HS-27A (cell line): Measurements from ENCODE around the gene EGLN3.
"Not testable (repeated sequence)": the region's sequence is repeated elsewhere in the genome, so short reads cannot be mapped to it uniquely, and the experiment has no call there.

Source experiments
- DNase-seq: peaks from one replicate; pipeline ENCODE4 v3.0.0-alpha.2; 2012; ENCODE audit warnings: low read depth, missing footprints

EGLN3 gene

DNA sequence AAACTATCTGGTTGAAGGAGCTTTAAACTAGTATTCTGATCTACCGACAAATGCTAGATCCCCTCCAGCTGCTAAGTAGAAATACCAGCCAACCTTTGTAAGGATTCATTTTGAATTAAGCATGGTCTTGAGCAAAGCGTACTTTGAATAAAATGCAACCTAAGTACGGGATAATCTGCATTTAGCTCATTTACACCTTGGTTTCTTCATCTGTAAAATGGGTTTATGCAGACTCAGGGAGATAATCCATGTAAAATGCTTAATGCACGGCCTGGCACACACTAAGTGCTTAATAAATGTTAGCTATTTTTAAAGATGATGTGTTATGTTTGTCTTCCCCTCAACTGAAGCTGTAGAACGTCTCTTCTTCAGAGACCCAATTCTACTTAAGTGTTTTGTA, 15.9 kb downstream of the EGLN3 start:
- DNase-seq: no peak

DNA sequence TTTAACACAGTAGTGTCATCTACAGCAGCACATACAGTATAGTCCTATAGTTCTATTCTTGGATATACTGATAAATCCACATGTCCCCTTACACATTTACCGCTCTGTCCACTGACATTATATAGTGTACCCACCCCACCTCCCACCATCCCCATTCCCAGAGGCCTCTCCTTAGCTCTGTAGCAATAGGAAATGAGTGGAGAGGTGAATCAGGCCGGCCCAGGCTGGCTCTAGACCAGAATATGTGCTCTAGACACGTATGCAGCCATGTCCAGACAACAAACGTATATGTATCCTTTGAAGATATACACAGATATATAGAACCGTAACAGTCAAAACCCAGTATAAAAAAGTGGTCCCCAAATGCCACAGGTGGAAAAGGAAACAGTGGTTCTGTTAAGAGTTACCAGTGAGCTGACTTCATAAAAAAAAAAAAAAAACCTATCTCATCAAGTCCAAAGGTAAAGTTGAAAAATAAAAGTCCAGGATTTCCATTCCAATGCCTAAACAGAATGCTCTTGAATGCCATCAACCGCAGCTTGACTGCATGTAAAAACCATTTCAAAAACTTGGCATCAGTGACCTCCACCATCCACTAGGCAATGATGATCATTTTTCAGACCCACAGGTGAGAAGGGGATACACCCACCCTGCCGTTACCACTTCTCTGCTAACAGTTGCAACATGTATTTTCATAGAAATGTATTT, 16.7 kb downstream of the EGLN3 start:
- DNase-seq: no peak

GRCh38 chr14:33933386-33933933, 17.4 kb downstream of the EGLN3 start:
- no peak for DNase-seq

GRCh38 chr14:33932576-33933345, 18.1 kb downstream of the EGLN3 start:
- no peak for DNase-seq

DNA sequence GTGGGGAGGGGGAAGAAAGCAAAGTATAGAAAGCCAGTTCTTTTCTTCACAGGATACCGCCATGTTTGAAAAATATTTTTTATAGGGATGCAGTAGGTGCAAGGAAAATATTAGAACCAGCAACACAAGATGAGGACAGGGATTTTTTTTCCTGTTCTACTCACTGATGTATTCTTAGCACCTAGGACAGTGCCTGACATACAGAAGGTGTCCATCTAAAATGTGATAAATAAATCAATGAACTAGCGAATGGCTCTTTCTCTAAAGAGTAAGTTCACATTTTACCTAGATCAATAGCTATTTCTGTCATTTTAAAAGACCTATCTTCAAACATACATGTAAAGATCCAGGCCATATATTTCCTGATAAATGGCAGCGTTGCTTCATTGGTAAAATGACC, 18.8 kb downstream of the EGLN3 start:
- no peak for DNase-seq

DNA sequence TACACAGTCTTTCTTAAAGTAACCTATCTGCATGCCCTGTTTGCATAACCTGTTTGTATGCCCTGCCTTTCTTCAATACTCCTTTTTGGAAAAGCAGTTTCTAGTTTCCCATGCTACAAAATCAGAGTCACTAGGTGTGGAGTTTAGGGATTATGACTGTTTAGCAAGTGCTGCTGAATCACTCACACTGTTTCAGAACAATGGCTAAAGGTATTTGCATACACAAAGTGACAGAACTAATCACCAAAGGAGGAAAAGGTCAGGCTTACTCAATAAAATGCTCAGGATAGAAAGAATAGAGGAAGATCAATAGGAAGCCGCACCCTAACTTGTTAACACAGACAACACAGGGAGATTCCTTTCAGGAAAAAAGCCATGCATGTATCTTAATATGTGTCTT, 19.4 kb downstream of the EGLN3 start:
- no peak for DNase-seq

GRCh38 chr14:33930439-33930838, 20.4 kb downstream of the EGLN3 start:
- no peak for DNase-seq

DNA sequence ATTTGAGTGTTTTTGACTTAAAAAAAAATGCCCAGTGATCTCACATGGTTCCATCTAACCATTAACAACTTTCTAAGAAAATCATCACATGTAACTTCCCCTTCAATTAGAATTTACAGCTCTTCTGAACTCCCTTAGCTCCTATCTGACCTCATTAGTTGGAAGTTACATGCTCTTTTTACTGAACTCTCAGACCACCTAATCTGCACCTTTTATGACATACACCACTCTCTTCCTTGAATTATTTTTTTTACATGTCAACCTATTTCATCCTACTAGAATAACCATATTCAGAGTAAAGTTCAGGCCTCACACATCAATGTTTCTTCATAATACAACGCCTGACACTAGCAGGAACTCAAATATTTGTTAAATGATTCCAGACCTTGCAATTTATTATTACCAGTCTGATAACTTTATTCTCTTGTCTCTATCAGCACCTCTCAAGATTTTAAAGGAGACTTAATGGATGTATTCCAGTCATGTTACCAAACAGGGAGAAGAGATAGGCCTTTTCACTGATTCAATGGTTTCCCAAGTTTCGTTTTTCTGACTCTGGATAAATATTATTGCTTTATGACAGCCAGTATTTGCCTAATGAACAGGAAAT, 21.0 kb downstream of the EGLN3 start:
- DNase-seq: no peak

- DNase-seq: no peak
These were observed 22.0 kb downstream of the EGLN3 start for GRCh38 chr14:33928895-33929294.

GRCh38 chr14:33927944-33928343, 22.9 kb downstream of the EGLN3 start:
- no peak for DNase-seq

GRCh38 chr14:33926967-33927366, 23.9 kb downstream of the EGLN3 start:
- not testable (repeated sequence) for DNase-seq

DNA sequence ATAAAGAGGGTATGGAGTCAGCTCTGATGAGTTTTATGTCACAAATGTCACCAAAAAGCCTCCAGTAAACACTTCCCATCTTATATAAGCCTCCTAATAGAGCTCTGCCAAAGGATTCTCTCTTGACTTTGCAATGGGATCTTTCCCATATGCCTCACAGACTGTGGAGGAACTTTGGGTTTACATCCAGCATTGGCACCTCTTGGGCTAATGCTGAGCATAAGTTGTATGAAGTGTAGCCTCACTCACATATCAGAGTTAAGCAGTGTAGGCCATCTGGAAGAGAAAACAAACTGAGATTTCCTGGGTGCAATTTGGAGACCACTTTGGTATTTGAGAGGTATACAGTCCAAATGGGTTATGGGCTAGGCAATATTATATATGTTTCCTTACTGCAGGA, 24.9 kb downstream of the EGLN3 start:
- DNase-seq: no peak

DNA sequence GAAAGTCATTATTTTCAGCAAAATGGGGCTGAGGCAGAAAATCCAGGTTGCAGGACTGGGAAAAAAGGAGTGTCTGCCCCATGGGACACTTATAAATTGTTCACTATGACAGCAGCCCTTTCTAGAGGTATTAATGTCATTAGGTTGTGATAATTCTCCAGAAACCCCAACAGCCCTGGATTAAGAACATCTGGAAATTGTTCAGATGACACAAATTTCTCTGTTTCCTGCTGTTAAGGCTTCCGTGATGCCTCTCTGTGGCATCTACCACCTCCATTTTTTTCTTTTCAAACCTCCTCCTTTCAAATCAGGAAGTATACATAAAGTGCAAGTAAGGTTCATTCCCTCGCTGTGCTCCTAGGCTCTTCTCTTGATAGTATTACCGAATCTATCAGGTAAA, 25.6 kb downstream of the EGLN3 start:
- no peak for DNase-seq

GRCh38 chr14:33924566-33925100, 26.2 kb downstream of the EGLN3 start:
- DNase-seq: no peak

GRCh38 chr14:33922125-33922524, 28.7 kb downstream of the EGLN3 start:
- DNase-seq: no peak

DNA sequence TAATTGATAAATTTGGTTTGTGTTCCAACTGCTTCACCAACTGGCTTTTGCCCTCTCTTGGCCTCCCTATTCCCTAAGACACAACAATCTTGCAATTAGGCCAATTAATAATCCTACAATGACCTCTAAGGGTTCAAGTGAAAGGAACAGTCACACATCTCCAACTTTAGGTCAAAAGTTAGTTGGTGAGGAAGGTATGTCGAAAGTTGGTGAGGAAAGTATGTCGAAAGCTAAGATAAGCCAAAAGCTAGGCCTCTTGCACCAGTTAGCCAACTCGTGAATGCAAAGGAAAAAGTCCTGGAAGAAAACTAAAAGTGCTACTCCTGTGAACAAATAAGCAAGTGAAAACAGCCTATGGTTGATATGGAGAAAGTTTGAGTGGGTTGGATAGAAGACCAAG, 32.6 kb downstream of the EGLN3 start:
- DNase-seq: no peak

DNA sequence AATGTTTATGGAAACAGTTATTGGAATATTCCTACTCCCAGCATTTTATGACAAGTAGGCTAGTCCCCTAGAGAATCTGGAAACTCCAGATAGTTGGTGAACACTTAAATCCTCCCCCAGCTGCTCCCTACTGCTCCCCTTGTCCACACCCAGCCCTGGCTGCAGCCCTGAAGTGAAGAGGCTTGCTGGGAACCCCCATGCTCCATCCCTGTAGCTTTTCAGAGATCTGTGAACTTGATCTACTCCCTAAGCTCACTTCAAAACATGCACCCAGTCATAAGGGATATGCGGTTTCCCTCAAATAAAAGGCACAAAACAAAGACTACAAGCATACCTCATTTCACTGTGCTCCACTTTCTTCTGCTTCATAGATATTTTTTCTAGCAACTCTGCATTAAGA, 33.2 kb downstream of the EGLN3 start:
- no peak for DNase-seq

- DNase-seq: no peak
These were observed 34.0 kb downstream of the EGLN3 start for GRCh38 chr14:33916663-33917565.

DNA sequence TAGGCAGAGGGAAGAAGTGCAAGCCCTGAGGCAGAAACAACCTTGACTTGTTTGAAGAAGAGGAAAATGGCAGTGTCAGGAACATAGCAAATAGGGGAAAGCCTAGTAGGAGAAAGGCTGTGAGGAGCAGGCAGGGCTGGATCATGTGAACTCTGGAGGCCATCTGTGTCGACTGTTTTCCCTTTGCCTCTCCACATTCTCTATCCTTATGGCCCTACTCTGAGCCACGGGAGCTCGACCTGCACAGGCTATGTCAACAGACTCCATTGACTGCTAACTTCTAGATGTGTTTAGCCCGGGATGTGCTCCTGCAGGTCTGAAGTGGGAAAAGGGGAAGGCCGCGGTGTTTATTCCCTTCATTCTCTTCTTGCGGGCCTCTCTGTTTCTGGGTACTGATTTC, 35.2 kb downstream of the EGLN3 start:
- no peak for DNase-seq

DNA sequence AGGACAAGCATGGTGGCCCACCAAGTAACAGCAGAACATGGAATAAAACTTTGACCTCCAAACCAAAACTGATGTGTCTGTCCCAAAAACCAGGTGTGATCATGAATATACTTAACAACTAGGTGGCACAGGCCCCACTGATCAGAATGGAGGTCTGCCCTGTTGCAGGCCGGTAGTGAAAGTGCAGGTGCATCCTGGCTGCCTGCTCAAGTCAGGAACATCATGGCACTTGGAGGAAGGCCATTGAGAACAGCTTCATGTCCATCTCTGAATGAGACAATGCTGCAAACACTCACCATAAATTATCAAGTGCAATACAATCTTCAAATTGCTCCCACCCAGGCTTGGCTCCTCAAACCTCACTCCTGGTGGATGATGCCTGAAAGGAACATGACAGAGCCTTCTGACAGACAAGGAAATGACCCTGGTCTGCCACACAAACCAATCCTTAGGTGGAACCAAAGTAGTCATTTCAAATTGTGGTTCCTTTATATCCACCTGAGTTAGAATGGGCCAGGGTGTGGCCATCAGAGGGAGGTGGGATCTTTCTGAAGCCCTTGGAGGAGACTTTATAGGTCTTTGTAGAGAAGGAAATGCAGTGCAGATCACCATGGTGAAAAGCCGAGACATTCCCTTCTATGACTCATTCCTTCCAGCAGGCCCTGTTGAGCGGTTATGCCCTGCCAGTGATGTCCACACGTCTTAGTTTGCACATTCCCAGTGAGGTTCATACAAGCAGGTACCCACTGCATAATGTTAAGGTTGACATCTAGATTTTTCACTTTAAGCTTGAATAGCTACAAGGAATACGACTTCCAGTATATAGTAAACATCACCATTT, 36.0 kb downstream of the EGLN3 start:
- DNase-seq: no peak

DNA sequence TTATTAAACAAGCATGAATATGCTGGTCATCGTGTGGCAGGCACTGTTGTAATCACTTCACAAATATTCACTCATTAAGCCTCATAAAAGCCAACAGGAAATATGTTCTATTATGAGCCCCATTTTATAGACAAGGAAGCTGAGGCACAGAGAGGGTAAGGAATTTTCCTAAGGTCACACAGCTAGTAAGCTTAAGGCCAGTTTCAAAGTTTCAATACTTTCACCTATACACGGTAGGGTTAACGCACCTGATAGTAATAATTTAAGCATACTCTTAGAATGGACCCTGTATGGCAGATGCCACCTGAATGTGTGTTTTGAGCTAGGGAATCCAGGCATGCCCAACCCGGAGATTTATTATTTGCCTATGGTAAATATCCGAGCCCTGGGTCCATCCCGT, 39.8 kb downstream of the EGLN3 start:
- no peak for DNase-seq
